Urinary bladder (tissue), 4 donors: ENCODE results near the gene PLAC9. TPM values are rescaled to one million over a fixed set of nuclear protein-coding genes. Genes with fewer than 3 reads are reported as not detected.
A peak's percentile ranks its signal among the peaks of the same experiment; 100 is the strongest.

Experiments used
- DNase-seq: peaks from one replicate; pipeline ENCODE4 v3.0.0-alpha.2; 2015; ENCODE audit errors: extremely low spot score
- H3K27ac ChIP-seq: one replicate; pipeline ENCODE4 v1.5.1; 2013; ENCODE audit warnings: low read depth, mild to moderate bottlenecking, moderate library complexity
- H3K36me3 ChIP-seq: one replicate; pipeline ENCODE4 v1.6.1; 2013; ENCODE audit warnings: mild to moderate bottlenecking, moderate library complexity; ENCODE audit not compliant: insufficient read depth
- H3K4me1 ChIP-seq: one replicate; pipeline ENCODE4 v1.6.1; 2013; ENCODE audit warnings: mild to moderate bottlenecking, moderate library complexity; ENCODE audit not compliant: insufficient read depth
- H3K4me3 ChIP-seq: one replicate; pipeline ENCODE4 v1.5.1; 2013; ENCODE audit warnings: low read depth, low read length
- WGBS: extraction: QIAGEN DNeasy Blood & Tissue Kit; methylation state at CpG from one replicate; pipeline ENCODE4 v1.1.7; 2013; 5-methylcytosine and 5-hydroxymethylcytosine counted together
- polyA plus RNA-seq: library from polyadenylated mRNA; stranded (reverse); fragments of 200-250 nt; gene quantifications from one replicate; pipeline ENCODE4 v1.2.3, GENCODE V29; 2013
- total RNA-seq: library from RNA; depleted of rRNA; stranded (reverse); fragments of >200 nt; gene quantifications from one replicate; pipeline ENCODE4 v1.2.3, GENCODE V29; 2014
- donor health status: healthy with polysubstance abuse.
- donor health status: healthy.

PLAC9 gene
- total and polyA plus RNA-seq, 2 donors: 54.3 to 64.9 TPM

- H3K27ac ChIP-seq: peak overlapping the region; percentile 78
- peaks cover 2% of the 10 kb centered on the region for H3K36me3 ChIP-seq
- peak; percentile 20 for DNase-seq
- no peak overlapping the region for H3K4me3 ChIP-seq
- WGBS: 82% methylated on average over 7 of the region's 7 CpGs
- H3K4me1 ChIP-seq: no peaks in the 10 kb centered on the region
Measured at GRCh38 chr10:80171248-80171660, 38.7 kb downstream of the PLAC9 start.

GRCh38 chr10:80172896-80173295 lies 40.4 kb downstream of the PLAC9 start:
- WGBS: 67% methylated on average over 5 of the region's 5 CpGs
- no peak overlapping the region for H3K4me3 ChIP-seq
- peak overlapping the region; percentile 47 for H3K27ac ChIP-seq
- H3K36me3 ChIP-seq: peaks cover 2% of the 10 kb centered on the region
- no peak for DNase-seq
- no peaks in the 10 kb centered on the region for H3K4me1 ChIP-seq

- Histone ChIP-seq H3K36me3 (no peaks in the 10 kb centered on the region), H3K4me3 (no peak overlapping the region), H3K27ac (no peak overlapping the region), H3K4me1 (no peaks in the 10 kb centered on the region)
- WGBS: 71% methylated on average over 6 of the region's 6 CpGs
- no peak for DNase-seq
Measured at GRCh38 chr10:80173466-80173865, 40.9 kb downstream of the PLAC9 start.

GRCh38 chr10:80174641-80175395 lies 42.3 kb downstream of the PLAC9 start:
- Histone ChIP-seq H3K27ac (no peak overlapping the region), H3K4me3 (no peak overlapping the region), H3K36me3 (no peaks in the 10 kb centered on the region), H3K4me1 (no peaks in the 10 kb centered on the region)
- 95% methylated on average over 15 of the region's 15 CpGs for WGBS
- no peak for DNase-seq

- no peaks in the 10 kb centered on the region for H3K4me1 ChIP-seq
- 92% methylated on average over 6 of the region's 6 CpGs for WGBS
- H3K36me3 ChIP-seq: no peaks in the 10 kb centered on the region
- no peak overlapping the region for H3K27ac ChIP-seq
- no peak overlapping the region for H3K4me3 ChIP-seq
- DNase-seq: no peak
Measured at GRCh38 chr10:80176526-80176925, 44.0 kb downstream of the PLAC9 start.

- no peak overlapping the region for H3K27ac ChIP-seq
- WGBS: 73% methylated on average over 12 of the region's 12 CpGs
Measured at GRCh38 chr10:80177781-80178636, 45.5 kb downstream of the PLAC9 start.

GRCh38 chr10:80182986-80183385 lies 50.5 kb downstream of the PLAC9 start:
- Histone ChIP-seq H3K27ac (no peak overlapping the region), H3K4me1 (no peaks in the 10 kb centered on the region), H3K36me3 (no peaks in the 10 kb centered on the region), H3K4me3 (no peak overlapping the region)
- no peak for DNase-seq
- WGBS: 76% methylated on average over 6 of the region's 6 CpGs

More at GRCh38 chr10:80177781-80178636, 45.5 kb downstream of the PLAC9 start:
- no peaks in the 10 kb centered on the region for H3K36me3 ChIP-seq
- H3K4me3 ChIP-seq: no peak overlapping the region
- H3K4me1 ChIP-seq: no peaks in the 10 kb centered on the region
- no peak for DNase-seq

- Histone ChIP-seq H3K4me1 (no peaks in the 10 kb centered on the region), H3K36me3 (no peaks in the 10 kb centered on the region), H3K27ac (no peak overlapping the region), H3K4me3 (no peak overlapping the region)
- no peak for DNase-seq
- WGBS: 71% methylated on average over 4 of the region's 4 CpGs
Measured at GRCh38 chr10:80183436-80183835, 50.9 kb downstream of the PLAC9 start.

- Histone ChIP-seq H3K27ac (no peak overlapping the region), H3K36me3 (no peaks in the 10 kb centered on the region), H3K4me3 (no peak overlapping the region), H3K4me1 (no peaks in the 10 kb centered on the region)
- WGBS: 63% methylated on average over 4 of the region's 4 CpGs
- DNase-seq: no peak
Measured at GRCh38 chr10:80184291-80184690, 51.8 kb downstream of the PLAC9 start.

- WGBS: 85% methylated on average over 5 of the region's 5 CpGs
- DNase-seq: no peak
- H3K4me1 ChIP-seq: no peaks in the 10 kb centered on the region
- no peaks in the 10 kb centered on the region for H3K36me3 ChIP-seq
- no peak overlapping the region for H3K27ac ChIP-seq
- H3K4me3 ChIP-seq: no peak overlapping the region
Measured at GRCh38 chr10:80185578-80186299, 53.2 kb downstream of the PLAC9 start.

GRCh38 chr10:80186364-80187012 lies 54.0 kb downstream of the PLAC9 start:
- no peak overlapping the region for H3K4me3 ChIP-seq
- 79% methylated on average over 13 of the region's 13 CpGs for WGBS
- DNase-seq: no peak
- H3K4me1 ChIP-seq: no peaks in the 10 kb centered on the region
- H3K27ac ChIP-seq: no peak overlapping the region
- H3K36me3 ChIP-seq: no peaks in the 10 kb centered on the region

GRCh38 chr10:80187060-80187459 lies 54.5 kb downstream of the PLAC9 start:
- 95% methylated on average over 2 of the region's 2 CpGs for WGBS
- H3K27ac ChIP-seq: no peak overlapping the region
- no peaks in the 10 kb centered on the region for H3K4me1 ChIP-seq

More at GRCh38 chr10:80187060-80187459, 54.5 kb downstream of the PLAC9 start:
- no peak for DNase-seq
- Histone ChIP-seq H3K4me3 (no peak overlapping the region), H3K36me3 (no peaks in the 10 kb centered on the region)
